KMS-11 (cell line): ENCODE data around the gene ADGRG3.

Experiments
- H2AFZ ChIP-seq: fragments of 200-600 bp; sonication (generic); 2 replicates; pipeline ENCODE4 v1.6.1; 2016; ENCODE audit warnings: antibody characterized with exemption, mixed run types, low read depth
- H3K27ac ChIP-seq: fragments of 200-600 bp; sonication (generic); 2 replicates; pipeline ENCODE4 v1.6.1; 2016; ENCODE audit warnings: mild to moderate bottlenecking, mixed run types
- H3K27me3 ChIP-seq: fragments of 200-600 bp; sonication (generic); 2 replicates; pipeline ENCODE4 v1.6.1; 2017; ENCODE audit warnings: mild to moderate bottlenecking, low read depth, mixed run types, moderate library complexity; ENCODE audit not compliant: insufficient read depth
- H3K36me3 ChIP-seq: fragments of 200-600 bp; sonication (generic); 2 replicates; pipeline ENCODE4 v1.6.1; 2017; ENCODE audit warnings: mild to moderate bottlenecking, mixed run types; ENCODE audit not compliant: insufficient read depth
- H3K4me1 ChIP-seq: fragments of 200-600 bp; sonication (generic); 2 replicates; pipeline ENCODE4 v1.6.1; 2016; ENCODE audit warnings: mild to moderate bottlenecking, low read depth, mixed run types; ENCODE audit not compliant: poor library complexity, severe bottlenecking
- H3K4me2 ChIP-seq: fragments of 200-600 bp; sonication (generic); 2 replicates; pipeline ENCODE4 v1.7.0; 2016; ENCODE audit warnings: mild to moderate bottlenecking, mixed run types
- H3K4me3 ChIP-seq: fragments of 200-600 bp; sonication (generic); IDR thresholded peaks from 2 replicates; pipeline ENCODE4 v1.6.1; 2017; ENCODE audit warnings: low read depth, low read length, mixed read lengths; ENCODE audit not compliant: insufficient read depth
- H3K79me2 ChIP-seq: fragments of 200-600 bp; sonication (generic); 2 replicates; pipeline ENCODE4 v1.6.1; 2016; ENCODE audit warnings: low read depth, mixed run types; ENCODE audit not compliant: insufficient read depth
- H3K9ac ChIP-seq: fragments of 200-600 bp; sonication (generic); 2 replicates; pipeline ENCODE4 v1.6.1; 2016; ENCODE audit warnings: mild to moderate bottlenecking, mixed run types
- H4K20me1 ChIP-seq: fragments of 200-600 bp; sonication (generic); 2 replicates; pipeline ENCODE4 v1.6.1; 2016; ENCODE audit warnings: mild to moderate bottlenecking, mixed run types; ENCODE audit not compliant: insufficient read depth
- TF ChIP-seq, protein P1 (sequence below): fragments of 200-600 bp; sonication (generic); conservative IDR thresholded peaks from 2 replicates; pipeline ENCODE4 v1.6.1; 2017; ENCODE audit warnings: low read depth, mild to moderate bottlenecking, antibody characterized with exemption, low read length, moderate library complexity, mixed read lengths

Gene ADGRG3

GRCh38 chr16:57688487-57688986, 20.4 kb downstream of the ADGRG3 start:
- Histone ChIP-seq H3K36me3 (no peaks in the 10 kb centered on the region), H3K4me3 (no peak overlapping the region), H3K4me2 (no peak overlapping the region), H3K27ac (no peak overlapping the region), H3K27me3 (no peaks in the 10 kb centered on the region), H4K20me1 (no peaks in the 10 kb centered on the region), H2AFZ (no peak overlapping the region), H3K9ac (no peak overlapping the region), H3K79me2 (no peaks in the 10 kb centered on the region), H3K4me1 (no peaks in the 10 kb centered on the region)
- TF ChIP-seq, protein P1, sequence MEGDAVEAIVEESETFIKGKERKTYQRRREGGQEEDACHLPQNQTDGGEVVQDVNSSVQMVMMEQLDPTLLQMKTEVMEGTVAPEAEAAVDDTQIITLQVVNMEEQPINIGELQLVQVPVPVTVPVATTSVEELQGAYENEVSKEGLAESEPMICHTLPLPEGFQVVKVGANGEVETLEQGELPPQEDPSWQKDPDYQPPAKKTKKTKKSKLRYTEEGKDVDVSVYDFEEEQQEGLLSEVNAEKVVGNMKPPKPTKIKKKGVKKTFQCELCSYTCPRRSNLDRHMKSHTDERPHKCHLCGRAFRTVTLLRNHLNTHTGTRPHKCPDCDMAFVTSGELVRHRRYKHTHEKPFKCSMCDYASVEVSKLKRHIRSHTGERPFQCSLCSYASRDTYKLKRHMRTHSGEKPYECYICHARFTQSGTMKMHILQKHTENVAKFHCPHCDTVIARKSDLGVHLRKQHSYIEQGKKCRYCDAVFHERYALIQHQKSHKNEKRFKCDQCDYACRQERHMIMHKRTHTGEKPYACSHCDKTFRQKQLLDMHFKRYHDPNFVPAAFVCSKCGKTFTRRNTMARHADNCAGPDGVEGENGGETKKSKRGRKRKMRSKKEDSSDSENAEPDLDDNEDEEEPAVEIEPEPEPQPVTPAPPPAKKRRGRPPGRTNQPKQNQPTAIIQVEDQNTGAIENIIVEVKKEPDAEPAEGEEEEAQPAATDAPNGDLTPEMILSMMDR, result no peak

GRCh38 chr16:57688987-57689761, 21.1 kb downstream of the ADGRG3 start:
- no peaks in the 10 kb centered on the region for H4K20me1 ChIP-seq
- H3K9ac ChIP-seq, result no peak overlapping the region
- no peak overlapping the region for H2AFZ ChIP-seq
- TF ChIP-seq, protein P1, result no peak
- H3K79me2 ChIP-seq, result no peaks in the 10 kb centered on the region
- H3K4me2 ChIP-seq, result no peak overlapping the region
- no peaks in the 10 kb centered on the region for H3K4me1 ChIP-seq
- H3K27ac ChIP-seq, result no peak overlapping the region
- no peaks in the 10 kb centered on the region for H3K27me3 ChIP-seq
- no peaks in the 10 kb centered on the region for H3K36me3 ChIP-seq
- H3K4me3 ChIP-seq, result no peak overlapping the region

DNA sequence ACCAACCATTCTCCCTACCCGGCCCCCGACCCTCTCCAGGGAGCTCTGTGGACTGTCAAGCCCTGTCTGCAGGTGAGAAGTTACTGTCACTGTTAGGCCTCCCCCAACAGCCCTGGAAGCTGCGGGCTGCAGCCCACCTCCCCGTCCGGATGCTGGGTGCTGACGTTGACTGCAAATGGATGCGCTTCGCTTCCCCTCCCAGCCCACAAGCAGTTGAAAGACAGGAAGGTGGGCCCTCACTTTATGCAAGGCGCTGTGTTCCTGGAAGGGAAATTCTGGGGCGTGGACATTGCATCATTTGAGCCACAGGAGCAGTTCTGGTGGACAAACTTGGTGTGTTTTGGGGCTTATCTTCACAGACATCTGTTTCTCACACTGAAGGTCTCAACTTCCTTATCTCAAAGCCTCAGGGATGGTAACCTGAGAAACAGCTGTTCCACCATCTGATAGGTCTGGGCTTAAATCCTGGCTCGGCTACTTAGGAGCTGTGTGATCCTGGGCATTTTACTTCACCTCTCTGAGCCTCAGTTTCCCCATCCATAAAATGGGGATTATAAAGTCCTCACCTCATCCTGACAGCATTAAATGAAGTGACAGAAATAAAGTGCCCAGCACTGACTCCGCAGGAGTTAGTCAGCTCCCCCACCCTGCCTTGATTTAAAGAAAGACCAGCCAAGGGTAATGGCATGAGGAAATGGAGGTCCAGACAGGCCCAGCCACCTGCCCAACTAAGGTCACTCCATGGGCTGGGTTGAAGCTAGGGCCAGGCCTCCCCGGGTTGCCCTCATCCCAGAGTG, 21.9 kb downstream of the ADGRG3 start:
- Histone ChIP-seq H3K4me1 (no peaks in the 10 kb centered on the region), H3K27ac (no peak overlapping the region), H3K4me3 (no peak overlapping the region), H3K36me3 (no peaks in the 10 kb centered on the region), H3K27me3 (no peaks in the 10 kb centered on the region), H3K79me2 (no peaks in the 10 kb centered on the region), H4K20me1 (no peaks in the 10 kb centered on the region), H3K9ac (no peak overlapping the region), H2AFZ (no peak overlapping the region), H3K4me2 (no peak overlapping the region)
- TF ChIP-seq, protein P1, result no peak

GRCh38 chr16:57690782-57691471, 22.8 kb downstream of the ADGRG3 start:
- H3K79me2 ChIP-seq, result no peaks in the 10 kb centered on the region
- no peak overlapping the region for H3K4me3 ChIP-seq
- H3K27me3 ChIP-seq, result no peaks in the 10 kb centered on the region
- TF ChIP-seq, protein P1, result no peak
- no peak overlapping the region for H3K4me2 ChIP-seq
- no peak overlapping the region for H3K27ac ChIP-seq
- no peaks in the 10 kb centered on the region for H4K20me1 ChIP-seq
- no peaks in the 10 kb centered on the region for H3K4me1 ChIP-seq
- no peak overlapping the region for H2AFZ ChIP-seq
- H3K9ac ChIP-seq, result no peak overlapping the region
- H3K36me3 ChIP-seq, result no peaks in the 10 kb centered on the region
